Measurements from ENCODE around the gene ICA1.
"Not testable (repeated sequence)": the region's sequence is repeated elsewhere in the genome, so short reads cannot be mapped to it uniquely, and the experiment has no call there.

Gene ICA1

GRCh38 chr7:8250547-8250946 is 11.4 kb downstream of the ICA1 start:
- Mint-ChIP-seq H3K9me3 (no peaks in the 10 kb centered on the region), H3K27ac (no peak overlapping the region), H3K4me1 (no peaks in the 10 kb centered on the region), H3K4me3 (no peak overlapping the region), H3K36me3 (no peaks in the 10 kb centered on the region)
- ATAC-seq (no peak), DNase-seq (ENCODE audit: low spot score in 2 of 2) (no peak)

- no peak overlapping the region for H3K4me3 Mint-ChIP-seq
- no peaks in the 10 kb centered on the region for H3K4me1 Mint-ChIP-seq
- H3K36me3 Mint-ChIP-seq: no peaks in the 10 kb centered on the region
- no peak overlapping the region for H3K27ac Mint-ChIP-seq
- peak; percentile 66 for ATAC-seq
- H3K9me3 Mint-ChIP-seq: no peaks in the 10 kb centered on the region
- no peak for DNase-seq (ENCODE audit: low spot score in 2 of 2)
Measured at GRCh38 chr7:8249121-8249520, 12.8 kb downstream of the ICA1 start.

GRCh38 chr7:8246020-8246419 is 15.9 kb downstream of the ICA1 start:
- Mint-ChIP-seq H3K27ac (no peak overlapping the region), H3K36me3 (no peaks in the 10 kb centered on the region), H3K4me1 (no peaks in the 10 kb centered on the region), H3K4me3 (no peak overlapping the region), H3K9me3 (peaks cover 4% of the 10 kb centered on the region)
- no peak for DNase-seq (ENCODE audit: low spot score in 2 of 2)
- no peak for ATAC-seq

GRCh38 chr7:8245032-8245431 is 16.9 kb downstream of the ICA1 start:
- not testable (repeated sequence) for ATAC-seq; H3K36me3 Mint-ChIP-seq; H3K4me1 Mint-ChIP-seq; H3K27ac Mint-ChIP-seq; H3K4me3 Mint-ChIP-seq; DNase-seq (ENCODE audit: low spot score in 2 of 2); H3K9me3 Mint-ChIP-seq

- H3K4me1 Mint-ChIP-seq; H3K9me3 Mint-ChIP-seq; ATAC-seq; DNase-seq (ENCODE audit: low spot score in 2 of 2); H3K27ac Mint-ChIP-seq; H3K4me3 Mint-ChIP-seq; H3K36me3 Mint-ChIP-seq: not testable (repeated sequence)
Measured at GRCh38 chr7:8243059-8243458, 18.9 kb downstream of the ICA1 start.

GRCh38 chr7:8239702-8240362 is 22.1 kb downstream of the ICA1 start:
- not testable (repeated sequence) for H3K36me3 Mint-ChIP-seq; DNase-seq (ENCODE audit: low spot score in 2 of 2); H3K9me3 Mint-ChIP-seq; H3K4me1 Mint-ChIP-seq; ATAC-seq; H3K27ac Mint-ChIP-seq; H3K4me3 Mint-ChIP-seq

GRCh38 chr7:8236780-8237407 is 25.1 kb downstream of the ICA1 start:
- no peak for ATAC-seq
- no peak overlapping the region for H3K4me3 Mint-ChIP-seq

GRCh38 chr7:8232999-8233847 is 28.7 kb downstream of the ICA1 start:
- Mint-ChIP-seq H3K36me3 (no peaks in the 10 kb centered on the region), H3K4me3 (no peak overlapping the region), H3K9me3 (no peaks in the 10 kb centered on the region), H3K27ac (no peak overlapping the region), H3K4me1 (no peaks in the 10 kb centered on the region)
- DNase-seq (ENCODE audit: low spot score in 2 of 2) (no peak), ATAC-seq (peak; percentile 91)

More at GRCh38 chr7:8236780-8237407, 25.1 kb downstream of the ICA1 start:
- no peak for DNase-seq (ENCODE audit: low spot score in 2 of 2)
- H3K36me3 Mint-ChIP-seq: no peaks in the 10 kb centered on the region
- H3K27ac Mint-ChIP-seq: no peak overlapping the region
- H3K9me3 Mint-ChIP-seq: no peaks in the 10 kb centered on the region
- H3K4me1 Mint-ChIP-seq: no peaks in the 10 kb centered on the region

- no peak overlapping the region for H3K27ac Mint-ChIP-seq
- no peak overlapping the region for H3K4me3 Mint-ChIP-seq
- no peak for DNase-seq (ENCODE audit: low spot score in 2 of 2)
- H3K9me3 Mint-ChIP-seq: no peaks in the 10 kb centered on the region
- H3K36me3 Mint-ChIP-seq: no peaks in the 10 kb centered on the region
- no peak for ATAC-seq
- H3K4me1 Mint-ChIP-seq: no peaks in the 10 kb centered on the region
Measured at GRCh38 chr7:8229927-8230326, 32.0 kb downstream of the ICA1 start.

GRCh38 chr7:8228766-8229674 is 32.9 kb downstream of the ICA1 start:
- Mint-ChIP-seq H3K27ac (no peak overlapping the region), H3K4me3 (no peak overlapping the region), H3K9me3 (no peaks in the 10 kb centered on the region), H3K36me3 (no peaks in the 10 kb centered on the region), H3K4me1 (no peaks in the 10 kb centered on the region)
- no peak for ATAC-seq
- no peak for DNase-seq (ENCODE audit: low spot score in 2 of 2)

GRCh38 chr7:8228068-8228467 is 33.9 kb downstream of the ICA1 start:
- DNase-seq (ENCODE audit: low spot score in 2 of 2) (no peak), ATAC-seq (no peak)
- Mint-ChIP-seq H3K36me3 (no peaks in the 10 kb centered on the region), H3K9me3 (no peaks in the 10 kb centered on the region), H3K4me3 (no peak overlapping the region), H3K27ac (no peak overlapping the region), H3K4me1 (no peaks in the 10 kb centered on the region)

- Mint-ChIP-seq H3K27ac (no peak overlapping the region), H3K4me1 (no peaks in the 10 kb centered on the region), H3K36me3 (no peaks in the 10 kb centered on the region), H3K4me3 (no peak overlapping the region), H3K9me3 (no peaks in the 10 kb centered on the region)
- ATAC-seq (no peak), DNase-seq (ENCODE audit: low spot score in 2 of 2) (no peak)
Measured at GRCh38 chr7:8227261-8227660, 34.7 kb downstream of the ICA1 start.

- Mint-ChIP-seq H3K4me1 (no peaks in the 10 kb centered on the region), H3K27ac (no peak overlapping the region), H3K4me3 (no peak overlapping the region), H3K36me3 (no peaks in the 10 kb centered on the region), H3K9me3 (no peaks in the 10 kb centered on the region)
- ATAC-seq: no peak
- no peak for DNase-seq (ENCODE audit: low spot score in 2 of 2)
Measured at GRCh38 chr7:8226501-8226900, 35.5 kb downstream of the ICA1 start.

GRCh38 chr7:8221567-8221966 is 40.4 kb downstream of the ICA1 start:
- Mint-ChIP-seq H3K36me3 (no peaks in the 10 kb centered on the region), H3K4me1 (no peaks in the 10 kb centered on the region), H3K27ac (no peak overlapping the region), H3K4me3 (no peak overlapping the region), H3K9me3 (no peaks in the 10 kb centered on the region)
- DNase-seq (ENCODE audit: low spot score in 2 of 2) (no peak), ATAC-seq (no peak)

GRCh38 chr7:8221101-8221495 is 40.9 kb downstream of the ICA1 start:
- H3K27ac Mint-ChIP-seq: no peak overlapping the region
- H3K36me3 Mint-ChIP-seq: no peaks in the 10 kb centered on the region
- no peak for ATAC-seq
- H3K4me3 Mint-ChIP-seq: no peak overlapping the region
- H3K9me3 Mint-ChIP-seq: no peaks in the 10 kb centered on the region
- no peak for DNase-seq (ENCODE audit: low spot score in 2 of 2)
- H3K4me1 Mint-ChIP-seq: no peaks in the 10 kb centered on the region

Measured in stimulated activated effector memory CD8-positive, alpha-beta T cell treated with anti-CD3 and anti-CD28 coated beads, Interleukin-12 subunit alpha, Interleukin-12 subunit beta, amount 100 ng/mL, for 72 hours (primary cell).